ENCODE data around the gene SCD5.

DNA sequence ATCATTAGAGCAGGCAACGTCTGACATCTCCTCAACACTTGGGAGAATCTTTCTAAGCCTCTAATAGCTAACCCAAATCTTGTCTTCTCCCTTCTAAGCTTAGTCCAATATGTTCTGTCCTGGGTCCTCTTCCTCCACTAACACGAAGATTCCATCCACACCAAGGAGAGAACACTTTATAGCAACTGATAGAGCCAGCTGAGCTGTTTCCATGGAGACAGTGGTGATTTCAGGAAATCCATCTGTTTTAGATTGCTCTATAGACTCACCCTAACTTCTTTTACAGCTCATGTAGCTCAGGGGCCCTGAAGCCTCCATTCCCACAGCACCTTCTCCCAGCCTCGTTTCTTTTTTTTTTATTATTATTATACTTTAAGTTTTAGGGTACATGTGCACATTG, 37.4 kb downstream of the SCD5 start:
- TF ChIP-seq, protein P1, sequence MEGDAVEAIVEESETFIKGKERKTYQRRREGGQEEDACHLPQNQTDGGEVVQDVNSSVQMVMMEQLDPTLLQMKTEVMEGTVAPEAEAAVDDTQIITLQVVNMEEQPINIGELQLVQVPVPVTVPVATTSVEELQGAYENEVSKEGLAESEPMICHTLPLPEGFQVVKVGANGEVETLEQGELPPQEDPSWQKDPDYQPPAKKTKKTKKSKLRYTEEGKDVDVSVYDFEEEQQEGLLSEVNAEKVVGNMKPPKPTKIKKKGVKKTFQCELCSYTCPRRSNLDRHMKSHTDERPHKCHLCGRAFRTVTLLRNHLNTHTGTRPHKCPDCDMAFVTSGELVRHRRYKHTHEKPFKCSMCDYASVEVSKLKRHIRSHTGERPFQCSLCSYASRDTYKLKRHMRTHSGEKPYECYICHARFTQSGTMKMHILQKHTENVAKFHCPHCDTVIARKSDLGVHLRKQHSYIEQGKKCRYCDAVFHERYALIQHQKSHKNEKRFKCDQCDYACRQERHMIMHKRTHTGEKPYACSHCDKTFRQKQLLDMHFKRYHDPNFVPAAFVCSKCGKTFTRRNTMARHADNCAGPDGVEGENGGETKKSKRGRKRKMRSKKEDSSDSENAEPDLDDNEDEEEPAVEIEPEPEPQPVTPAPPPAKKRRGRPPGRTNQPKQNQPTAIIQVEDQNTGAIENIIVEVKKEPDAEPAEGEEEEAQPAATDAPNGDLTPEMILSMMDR (IDR thresholded peaks at IDR 0.05), result no peak
- TF ChIP-seq EZH2 (IDR thresholded peaks at IDR 0.05; ENCODE audit: borderline replicate concordance, insufficient read depth, low read depth, low read length, poor library complexity, severe bottlenecking), result no peak

All from B cell (primary cell).